ENCODE data around the gene PTPRN2. TPM values are rescaled to one million over a fixed set of nuclear protein-coding genes. Genes with fewer than 3 reads are reported as not detected.

The PTPRN2 gene
- total RNA-seq, 1 experiment from 2014 or later = 2.1 TPM

DNA sequence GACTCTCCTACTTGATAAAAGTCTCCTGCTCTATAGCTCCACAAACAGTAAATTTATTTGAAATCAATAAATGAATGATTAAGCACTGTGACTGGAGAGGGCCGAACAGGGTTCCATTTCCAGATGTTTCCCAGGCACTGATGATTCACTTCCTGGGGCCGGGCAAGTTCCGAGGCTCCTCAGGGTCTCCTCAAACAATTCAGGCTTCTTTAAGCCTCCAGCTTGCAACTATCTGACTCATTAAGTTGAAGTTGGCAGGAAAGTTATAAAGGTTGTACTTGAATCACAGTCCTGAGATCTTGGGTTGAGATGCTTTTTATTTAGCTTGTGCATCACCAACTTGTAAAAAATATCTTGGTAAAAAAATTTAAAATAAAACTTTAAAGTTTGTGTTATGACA, 637.9 kb downstream of the PTPRN2 start:
- Histone ChIP-seq H4K20me1 (ENCODE audit: insufficient read depth) (no peaks in the 10 kb centered on the region), H3K4me1 (ENCODE audit: control insufficient read depth in 1 of 2, insufficient read depth in 2 of 2, low read length in 2 of 2) (peaks cover 2 to 12% of the 10 kb centered on the region in 2 experiments; a peak in 3 of 4 replicates), H3K79me2 (ENCODE audit: insufficient read depth, low read length) (no peaks in the 10 kb centered on the region), H3K27me3 (ENCODE audit: insufficient read depth, low read length) (no peaks in the 10 kb centered on the region), H3K4me2 (ENCODE audit: low read length) (peak overlapping the region; percentile 45), H3K36me3 (ENCODE audit: control insufficient read depth in 1 of 2, insufficient read depth in 2 of 2, low read length in 2 of 2) (no peaks in the 10 kb centered on the region), H3K9ac (ENCODE audit: low read length) (no peak overlapping the region), H3K4me3 (replicated peaks in 1 of 2; ENCODE audit: low read depth in 1 of 2, low read length in 2 of 2) (no peak overlapping the region), H2AFZ (ENCODE audit: low read depth, low read length, poor library complexity, severe bottlenecking) (peak overlapping the region; percentile 41), H3K9me3 (ENCODE audit: control insufficient read depth in 1 of 2, insufficient read depth in 1 of 2, low read depth in 1 of 2, low read length in 2 of 2) (peaks cover 0 to 15% of the 10 kb centered on the region in 2 experiments; a peak in 1 of 4 replicates), H3K27ac (ENCODE audit: low read depth, low read length) (no peak overlapping the region), H3K9me2 (ENCODE audit: insufficient read depth) (no peaks in the 10 kb centered on the region)
- CTCF ChIA-PET = no interaction called here
- ATAC-seq (peak; percentile 66), DNase-seq (ENCODE audit: low read depth, low spot score) (peak; percentile 33)
- POLR2A ChIA-PET = no interaction called here
- RAD21 ChIA-PET (ENCODE audit: low non-redundant PET in 1 of 2, low total read pairs in 2 of 2, uncharacterized antibody in 2 of 2, unreplicated experiment in 2 of 2) = no interaction called here
- intact Hi-C loops (cut with micrococcal nuclease) = no loop called here
- BruUV-seq (replicated peaks) = no TSS peak
- TF ChIP-seq SP1 (IDR thresholded peaks at IDR 0.05; ENCODE audit: low read depth) (peak; percentile 46), EZH2 (IDR thresholded peaks at IDR 0.05) (no peak), SRF (IDR thresholded peaks at IDR 0.05; ENCODE audit: low read depth) (no peak), EGR1 (IDR thresholded peaks at IDR 0.05; ENCODE audit: low read depth) (no peak), CTCF (IDR thresholded peaks at IDR 0.05 in 2 of 3, conservative IDR thresholded peaks at IDR 0.05 in 1 of 3; ENCODE audit: borderline replicate concordance in 1 of 3, insufficient read depth in 1 of 3, low read depth in 2 of 3, low read length in 2 of 3) (no peak), ZFX (IDR thresholded peaks at IDR 0.05) (no peak), CEBPB (IDR thresholded peaks at IDR 0.05; ENCODE audit: low read depth) (0 out of 2 replicates have a peak, but pooled peaks have one; percentile 14), MAX (IDR thresholded peaks at IDR 0.05) (no peak), POLR2A (IDR thresholded peaks at IDR 0.05; ENCODE audit: borderline replicate concordance, extremely low read depth, insufficient read depth, insufficient read length) (no peak), RAD21 (IDR thresholded peaks at IDR 0.05; ENCODE audit: low read depth) (no peak), EZH2phosphoT487 (IDR thresholded peaks at IDR 0.05; ENCODE audit: borderline replicate concordance) (no peak), TCF7L2 (IDR thresholded peaks at IDR 0.05; ENCODE audit: borderline replicate concordance, extremely low read depth, insufficient read depth, insufficient read length) (no peak), JUND (IDR thresholded peaks at IDR 0.05) (peak; percentile 69), YY1 (IDR thresholded peaks at IDR 0.05; ENCODE audit: extremely low read depth, insufficient replicate concordance, low read depth, low read length) (no peak), POLR2AphosphoS5 (IDR thresholded peaks at IDR 0.05; ENCODE audit: low read depth, low read length) (no peak), SIN3A (IDR thresholded peaks at IDR 0.05; ENCODE audit: low read depth) (no peak), ELF1 (IDR thresholded peaks at IDR 0.05; ENCODE audit: borderline replicate concordance, low read depth) (no peak), ATF3 (IDR thresholded peaks at IDR 0.05) (no peak), ZNF274 (IDR thresholded peaks at IDR 0.05; ENCODE audit: low read depth, low read length) (no peak), CBX3 (IDR thresholded peaks at IDR 0.05; ENCODE audit: low read depth) (no peak)
- TF ChIP-seq, protein P1, sequence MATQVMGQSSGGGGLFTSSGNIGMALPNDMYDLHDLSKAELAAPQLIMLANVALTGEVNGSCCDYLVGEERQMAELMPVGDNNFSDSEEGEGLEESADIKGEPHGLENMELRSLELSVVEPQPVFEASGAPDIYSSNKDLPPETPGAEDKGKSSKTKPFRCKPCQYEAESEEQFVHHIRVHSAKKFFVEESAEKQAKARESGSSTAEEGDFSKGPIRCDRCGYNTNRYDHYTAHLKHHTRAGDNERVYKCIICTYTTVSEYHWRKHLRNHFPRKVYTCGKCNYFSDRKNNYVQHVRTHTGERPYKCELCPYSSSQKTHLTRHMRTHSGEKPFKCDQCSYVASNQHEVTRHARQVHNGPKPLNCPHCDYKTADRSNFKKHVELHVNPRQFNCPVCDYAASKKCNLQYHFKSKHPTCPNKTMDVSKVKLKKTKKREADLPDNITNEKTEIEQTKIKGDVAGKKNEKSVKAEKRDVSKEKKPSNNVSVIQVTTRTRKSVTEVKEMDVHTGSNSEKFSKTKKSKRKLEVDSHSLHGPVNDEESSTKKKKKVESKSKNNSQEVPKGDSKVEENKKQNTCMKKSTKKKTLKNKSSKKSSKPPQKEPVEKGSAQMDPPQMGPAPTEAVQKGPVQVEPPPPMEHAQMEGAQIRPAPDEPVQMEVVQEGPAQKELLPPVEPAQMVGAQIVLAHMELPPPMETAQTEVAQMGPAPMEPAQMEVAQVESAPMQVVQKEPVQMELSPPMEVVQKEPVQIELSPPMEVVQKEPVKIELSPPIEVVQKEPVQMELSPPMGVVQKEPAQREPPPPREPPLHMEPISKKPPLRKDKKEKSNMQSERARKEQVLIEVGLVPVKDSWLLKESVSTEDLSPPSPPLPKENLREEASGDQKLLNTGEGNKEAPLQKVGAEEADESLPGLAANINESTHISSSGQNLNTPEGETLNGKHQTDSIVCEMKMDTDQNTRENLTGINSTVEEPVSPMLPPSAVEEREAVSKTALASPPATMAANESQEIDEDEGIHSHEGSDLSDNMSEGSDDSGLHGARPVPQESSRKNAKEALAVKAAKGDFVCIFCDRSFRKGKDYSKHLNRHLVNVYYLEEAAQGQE (IDR thresholded peaks at IDR 0.05; ENCODE audit: low read depth) = no peak
- TF ChIP-seq, protein P2, sequence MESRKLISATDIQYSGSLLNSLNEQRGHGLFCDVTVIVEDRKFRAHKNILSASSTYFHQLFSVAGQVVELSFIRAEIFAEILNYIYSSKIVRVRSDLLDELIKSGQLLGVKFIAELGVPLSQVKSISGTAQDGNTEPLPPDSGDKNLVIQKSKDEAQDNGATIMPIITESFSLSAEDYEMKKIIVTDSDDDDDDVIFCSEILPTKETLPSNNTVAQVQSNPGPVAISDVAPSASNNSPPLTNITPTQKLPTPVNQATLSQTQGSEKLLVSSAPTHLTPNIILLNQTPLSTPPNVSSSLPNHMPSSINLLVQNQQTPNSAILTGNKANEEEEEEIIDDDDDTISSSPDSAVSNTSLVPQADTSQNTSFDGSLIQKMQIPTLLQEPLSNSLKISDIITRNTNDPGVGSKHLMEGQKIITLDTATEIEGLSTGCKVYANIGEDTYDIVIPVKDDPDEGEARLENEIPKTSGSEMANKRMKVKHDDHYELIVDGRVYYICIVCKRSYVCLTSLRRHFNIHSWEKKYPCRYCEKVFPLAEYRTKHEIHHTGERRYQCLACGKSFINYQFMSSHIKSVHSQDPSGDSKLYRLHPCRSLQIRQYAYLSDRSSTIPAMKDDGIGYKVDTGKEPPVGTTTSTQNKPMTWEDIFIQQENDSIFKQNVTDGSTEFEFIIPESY (IDR thresholded peaks at IDR 0.05; ENCODE audit: extremely low read depth, insufficient replicate concordance, low read length) = no peak
